IMR-90 (cell line): ENCODE data around the gene KLF7. TPM values are rescaled to one million over a fixed set of nuclear protein-coding genes. Genes with fewer than 3 reads are reported as not detected.

Experiments used
- ATAC-seq: fragments of 200-7000 bp; cut with Tn5 transposase; 2 replicates; pipeline ENCODE4 v1.9.1; 2020; ENCODE audit warnings: low read depth, mild to moderate bottlenecking, moderate library complexity
- BruUV-seq: library from RNA; stranded (reverse); fragments of 400-500 nt; replicated peaks from 2 replicates; lab custom pipeline; 2021; lab: Mats Ljungman, UMichigan
- CTCF ChIA-PET: fragments of 300-600 bp; formaldehyde crosslinking; extraction: SDS; loops from one replicate; lab custom pipeline; 2021; ENCODE audit warnings: antibody characterized with exemption; lab: Yijun Ruan, JAX
- POLR2A ChIA-PET: fragments of 300-600 bp; sonication (Branson Sonifier 250); formaldehyde crosslinking; loops from one replicate; lab custom pipeline; 2022; ENCODE audit warnings: antibody characterized with exemption; ENCODE audit not compliant: unreplicated experiment; lab: Charles Lee
- DNase-seq: peaks from one replicate; pipeline ENCODE4 v3.0.0; 2013
- H2AFZ ChIP-seq: replicated peaks from 2 replicates; pipeline ENCODE3; 2013; ENCODE audit warnings: low read length, mild to moderate bottlenecking; ENCODE audit not compliant: poor library complexity
- H2AK5ac ChIP-seq: 2 replicates; pipeline ENCODE4 v1.6.1; 2013; ENCODE audit warnings: low read depth, low read length, inconsistent platforms
- H2AK9ac ChIP-seq: replicated peaks from 2 replicates; pipeline ENCODE3; 2013; ENCODE audit warnings: mild to moderate bottlenecking, low read depth, low read length, moderate library complexity; ENCODE audit not compliant: poor library complexity
- H2BK120ac ChIP-seq: 2 replicates; pipeline ENCODE4 v1.6.1; 2013; ENCODE audit warnings: low read depth, low read length, inconsistent platforms
- H2BK15ac ChIP-seq: 3 replicates; pipeline ENCODE4 v1.6.1; 2013; ENCODE audit warnings: low read depth, low read length, inconsistent platforms
- H2BK20ac ChIP-seq: 2 replicates; pipeline ENCODE4 v1.6.1; 2013; ENCODE audit warnings: low read depth, mild to moderate bottlenecking, inconsistent platforms, low read length, moderate library complexity
- H2BK5ac ChIP-seq: 2 replicates; pipeline ENCODE4 v1.6.1; 2013; ENCODE audit warnings: mild to moderate bottlenecking, low read depth, low read length, inconsistent platforms; ENCODE audit not compliant: poor library complexity, severe bottlenecking
- H3K14ac ChIP-seq: replicated peaks from 2 replicates; pipeline ENCODE4 v1.6.1; 2013; ENCODE audit warnings: low read depth, low read length, inconsistent platforms
- H3K18ac ChIP-seq: 2 replicates; pipeline ENCODE4 v1.6.1; 2013; ENCODE audit warnings: low read depth, low read length, control low read depth
- H3K23ac ChIP-seq: 2 replicates; pipeline ENCODE4 v1.6.1; 2013; ENCODE audit warnings: low read depth, low read length, inconsistent platforms
- H3K27ac ChIP-seq: 2 replicates; pipeline ENCODE4 v1.5.1; 2013; ENCODE audit warnings: mild to moderate bottlenecking, control low read depth, low read length; ENCODE audit not compliant: insufficient read depth
- H3K27me3 ChIP-seq: 2 replicates; pipeline ENCODE4 v1.6.1; 2013; ENCODE audit warnings: low read length; ENCODE audit not compliant: control insufficient read depth, insufficient read depth
- H3K36me3 ChIP-seq: 2 replicates; pipeline ENCODE4 v1.6.1; 2013; ENCODE audit warnings: low read length, mixed read lengths; ENCODE audit not compliant: control insufficient read depth, insufficient read depth
- H3K4ac ChIP-seq: 2 replicates; pipeline ENCODE4 v1.6.1; 2013; ENCODE audit warnings: low read depth, low read length, inconsistent platforms
- H3K4me1 ChIP-seq: 2 replicates; pipeline ENCODE4 v1.6.1; 2013; ENCODE audit warnings: low read length, mixed read lengths; ENCODE audit not compliant: control insufficient read depth, insufficient read depth
- H3K4me2 ChIP-seq: 2 replicates; pipeline ENCODE4 v1.6.1; 2013; ENCODE audit warnings: low read depth, mild to moderate bottlenecking, control low read depth, low read length, moderate library complexity
- H3K4me3 ChIP-seq: 2 replicates; pipeline ENCODE4 v1.5.1; 2013; ENCODE audit warnings: low read depth, mild to moderate bottlenecking, control low read depth, low read length, moderate library complexity; ENCODE audit not compliant: insufficient read depth
- H3K56ac ChIP-seq: 2 replicates; pipeline ENCODE4 v1.6.1; 2013; ENCODE audit warnings: low read length, inconsistent platforms; ENCODE audit not compliant: insufficient read depth; ENCODE audit errors: extremely low read depth
- H3K79me1 ChIP-seq, 2 experiments: 2 replicates each; pipeline ENCODE4 v1.6.1; 2013; ENCODE audit warnings: low read length in 2 of 2, inconsistent platforms in 1 of 2, low read depth in 1 of 2
- H3K9ac ChIP-seq: 2 replicates; pipeline ENCODE4 v1.6.1; 2013; ENCODE audit warnings: low read depth, low read length, control low read depth
- H3K9me1 ChIP-seq: 2 replicates; pipeline ENCODE4 v1.6.1; 2013; ENCODE audit warnings: low read length, inconsistent platforms; ENCODE audit not compliant: insufficient read depth
- H3K9me3 ChIP-seq: 2 replicates; pipeline ENCODE4 v1.6.1; 2013; ENCODE audit warnings: low read length; ENCODE audit not compliant: control insufficient read depth, insufficient read depth
- H4K20me1 ChIP-seq: 2 replicates; pipeline ENCODE4 v1.6.1; 2013; ENCODE audit warnings: low read length, inconsistent platforms; ENCODE audit not compliant: insufficient read depth
- H4K5ac ChIP-seq: 2 replicates; pipeline ENCODE4 v1.6.1; 2013; ENCODE audit warnings: mild to moderate bottlenecking, low read depth, low read length, control low read depth
- H4K8ac ChIP-seq, 2 experiments: 2 replicates each; pipeline ENCODE4 v1.6.1; 2013; ENCODE audit warnings: low read depth in 2 of 2, low read length in 2 of 2, control low read depth in 1 of 2, inconsistent platforms in 1 of 2
- H4K91ac ChIP-seq: 2 replicates; pipeline ENCODE4 v1.6.1; 2013; ENCODE audit warnings: low read depth, low read length, inconsistent platforms; ENCODE audit not compliant: insufficient read depth
- CTCF ChIP-seq: conservative IDR thresholded peaks from 2 replicates; pipeline ENCODE4 v1.5.1; 2012; ENCODE audit warnings: mild to moderate bottlenecking, low read depth, low read length, improper control_type of control experiment
- WGBS, 2 experiments: methylation state at CpG; one replicate each; pipeline versions ENCODE4 v1.1.5 to v1.1.7; 2013; ENCODE audit warnings: missing lambda C conversion rate in 2 of 2; ENCODE audit not compliant: insufficient read length in 1 of 2; ENCODE audit errors: extremely low coverage in 2 of 2; 5-methylcytosine and 5-hydroxymethylcytosine counted together
- dilution Hi-C: fragments of 300-500 bp; cut with HindIII; formaldehyde crosslinking; loops from one replicate; pipeline ENCODE4 v1.14.3; 2018; ENCODE audit warnings: low sequenced_read_pairs; ENCODE audit not compliant: unreplicated experiment
- in situ Hi-C: fragments of 300-500 bp; cut with MboI; formaldehyde crosslinking; loops from 3 replicates; pipeline ENCODE4 v1.14.3; 2019; ENCODE audit warnings: low sequenced_read_pairs, inconsistent platforms, mixed read lengths
- intact Hi-C: fragments of 100-400 bp; cut with micrococcal nuclease; formaldehyde crosslinking; loops from 2 replicates; pipeline ENCODE4 v1.10.0; 2022
- polyA plus RNA-seq, 3 experiments: library from polyadenylated mRNA; depleted of rRNA; stranded (reverse); fragments of >200 nt; gene quantifications; 2 replicates each; pipeline ENCODE4 v1.2.3, GENCODE V29; 2012; ENCODE audit warnings: low replicate concordance in 1 of 3
- total RNA-seq: library from RNA; depleted of rRNA; stranded (reverse); fragments of >200 nt; gene quantifications from 2 replicates; pipeline ENCODE4 v1.2.3, GENCODE V29; 2012

Gene KLF7
- total and polyA plus RNA-seq, 2 of the 4 experiments (the other 2 are of a cell fraction), result 23.1 to 28.5 TPM

- Histone ChIP-seq H3K9me3 (no peaks in the 10 kb centered on the region), H2BK120ac (no peak overlapping the region), H4K5ac (no peak overlapping the region), H3K9me1 (peaks cover 24% of the 10 kb centered on the region), H3K4me2 (no peak overlapping the region), H4K91ac (no peak overlapping the region), H2AK9ac (no peak overlapping the region), H3K79me1 (peaks cover 50 to 79% of the 10 kb centered on the region in 2 experiments), H2BK15ac (no peak overlapping the region), H3K23ac (no peak overlapping the region), H2AK5ac (no peak overlapping the region), H2BK20ac (no peak overlapping the region), H3K18ac (no peak overlapping the region), H3K27me3 (no peaks in the 10 kb centered on the region), H3K27ac (no peak overlapping the region), H3K36me3 (peaks cover 26% of the 10 kb centered on the region), H3K4me1 (peaks cover 8% of the 10 kb centered on the region), H3K4me3 (no peak overlapping the region), H3K4ac (no peak overlapping the region), H2BK5ac (no peak overlapping the region), H2AFZ (no peak overlapping the region), H4K20me1 (peaks cover 68% of the 10 kb centered on the region), H4K8ac (no peak overlapping the region), H3K56ac (no peak overlapping the region), H3K14ac (no peak overlapping the region), H3K9ac (no peak overlapping the region)
- POLR2A ChIA-PET, result no interaction called here
- no TSS peak for BruUV-seq
- intact Hi-C loops (no loop called here), in situ Hi-C loops (no loop called here), dilution Hi-C loops (no loop called here)
- 100% methylated on average over 1 of the region's 1 CpG; no CpG with 5 or more reads in 1 of the 2 experiments for WGBS, 2 experiments
- DNase-seq (no peak), ATAC-seq (no peak)
- CTCF ChIA-PET, result interaction anchor here (0.8 to 1.6 kb wide), 2 partner anchors 14 to 40 kb away, joined by 3 to 5 read pairs; no protein-coding TSS in a partner anchor
- no peak for TF ChIP-seq CTCF
Observed at GRCh38 chr2:207101984-207102383, 63.8 kb downstream of the KLF7 start.
